Panc1 (cell line): ENCODE measurements around the gene HSPA12A. TPM values are rescaled to one million over a fixed set of nuclear protein-coding genes. Genes with fewer than 3 reads are reported as not detected.

Experiments
- ATAC-seq: fragments of 200-7000 bp; cut with Tn5 transposase; 2 replicates; pipeline ENCODE4 v1.9.1; 2020; ENCODE audit warnings: mild to moderate bottlenecking, moderate library complexity
- BruUV-seq: library from RNA; stranded (reverse); fragments of 400-500 nt; replicated peaks from 2 replicates; lab custom pipeline; 2021; lab: Mats Ljungman, UMichigan
- CTCF ChIA-PET: fragments of 300-600 bp; sonication (Branson Sonifier 250); formaldehyde crosslinking; loops from one replicate; lab custom pipeline; 2022; ENCODE audit warnings: antibody characterized with exemption; lab: Charles Lee
- POLR2A ChIA-PET: fragments of 300-600 bp; sonication (Branson Sonifier 250); formaldehyde crosslinking; loops from one replicate; lab custom pipeline; 2022; ENCODE audit warnings: antibody characterized with exemption; lab: Charles Lee
- DNase-seq: peaks from one replicate; pipeline ENCODE4 v3.0.0-alpha.2; 2010; ENCODE audit warnings: low read depth, low spot score
- H3K27ac ChIP-seq: 2 replicates; pipeline ENCODE4 v1.5.1; 2011; ENCODE audit warnings: mild to moderate bottlenecking, low read length, inconsistent platforms
- H3K27me3 ChIP-seq: fragments of 200-500 bp; sonication (Bioruptor generic); 2 replicates; pipeline ENCODE4 v1.6.0; 2014; ENCODE audit warnings: low read length, inconsistent platforms; ENCODE audit not compliant: control insufficient read depth, insufficient read depth
- H3K36me3 ChIP-seq: fragments of 200-500 bp; sonication (Bioruptor generic); 2 replicates; pipeline ENCODE4 v1.5.1; 2014; ENCODE audit warnings: inconsistent platforms, mild to moderate bottlenecking, low read length, moderate library complexity; ENCODE audit not compliant: control insufficient read depth, insufficient read depth
- H3K4me1 ChIP-seq: 2 replicates; pipeline ENCODE4 v1.5.1; 2011; ENCODE audit warnings: inconsistent platforms, mild to moderate bottlenecking, low read length, moderate library complexity; ENCODE audit not compliant: control insufficient read depth, insufficient read depth
- H3K4me3 ChIP-seq, 2 experiments: 2 replicates each; pipeline ENCODE4 v1.5.1; 2011 to 2012; ENCODE audit warnings: low read depth in 2 of 2, low read length in 2 of 2, mild to moderate bottlenecking in 2 of 2, inconsistent platforms in 1 of 2, moderate library complexity in 1 of 2
- H3K9me3 ChIP-seq: fragments of 200-500 bp; sonication (Bioruptor generic); 2 replicates; pipeline ENCODE4 v1.5.1; 2014; ENCODE audit warnings: low read depth, mild to moderate bottlenecking, inconsistent platforms, low read length, moderate library complexity; ENCODE audit not compliant: control insufficient read depth, insufficient read depth
- POLR2AphosphoS5 ChIP-seq: IDR thresholded peaks from 2 replicates; pipeline ENCODE4 v1.6.1; 2012; ENCODE audit warnings: mild to moderate bottlenecking, low read depth, low read length, moderate library complexity
- SIN3A ChIP-seq: IDR thresholded peaks from 2 replicates; pipeline ENCODE4 v1.6.1; 2012; ENCODE audit warnings: low read depth, mild to moderate bottlenecking, low read length, moderate library complexity, borderline replicate concordance; ENCODE audit not compliant: insufficient read depth
- TCF7L2 ChIP-seq: IDR thresholded peaks from 2 replicates; pipeline ENCODE4 v1.6.1; 2011; ENCODE audit warnings: mild to moderate bottlenecking, low read depth, low read length, inconsistent platforms
- in situ Hi-C: cut with HindIII; loops from 2 replicates; pipeline ENCODE4 v1.10.0; 2016; ENCODE audit warnings: low sequenced_read_pairs, low pct_unique_long_range_greater_than_20kb
- intact Hi-C: fragments of 100-400 bp; cut with micrococcal nuclease; formaldehyde crosslinking; loops from one replicate; pipeline ENCODE4 v1.10.0; 2022; ENCODE audit not compliant: unreplicated experiment
- total RNA-seq: library from RNA; stranded (reverse); gene quantifications from one replicate; pipeline ENCODE4 v1.2.1, GENCODE V29; 2021; ENCODE audit not compliant: unreplicated experiment
- TF ChIP-seq, protein P1 (sequence below): fragments of 450-650 bp; IDR thresholded peaks from 2 replicates; pipeline ENCODE4 v1.5.1; 2017; ENCODE audit warnings: mild to moderate bottlenecking
- TF ChIP-seq, protein P2 (sequence below), 2 experiments: IDR thresholded peaks; 2 replicates each; pipeline ENCODE4 v1.6.1; 2011 to 2012; ENCODE audit warnings: low read depth in 2 of 2, control low read depth in 1 of 2, low read length in 1 of 2, mild to moderate bottlenecking in 1 of 2, moderate library complexity in 1 of 2; ENCODE audit not compliant: insufficient read depth in 1 of 2

Gene HSPA12A
- total RNA-seq, 1 experiment from 2014 or later: 7.7 TPM

DNA sequence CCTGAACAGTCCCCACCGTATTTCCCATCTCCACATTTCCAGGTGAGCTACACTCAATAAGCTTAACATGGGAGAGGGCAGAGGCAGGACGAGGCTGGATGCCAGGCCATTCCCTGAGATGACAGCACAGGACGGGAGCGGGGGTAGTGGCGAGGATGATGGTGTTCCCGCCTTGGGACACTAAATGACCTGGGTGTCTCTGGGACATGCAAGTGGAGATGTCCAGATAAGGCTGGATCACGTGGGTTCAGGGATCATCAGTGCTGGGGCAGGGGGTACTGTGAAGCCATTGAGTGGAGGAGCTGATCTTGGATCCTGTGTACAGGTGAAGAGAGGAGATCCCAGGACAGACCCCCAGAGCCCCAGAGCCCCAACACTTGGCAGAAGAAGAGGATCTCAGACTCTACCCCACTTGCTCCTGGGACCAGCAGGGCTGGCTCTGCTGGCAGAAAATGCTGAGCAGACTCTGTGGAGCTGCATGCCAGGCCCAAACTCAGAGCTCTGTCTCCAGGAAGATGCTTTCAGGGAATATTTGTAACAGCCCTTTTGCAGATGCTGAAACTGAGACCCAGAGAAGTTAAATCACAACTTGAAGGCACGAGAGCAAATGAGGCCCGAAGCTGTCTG lies 29.7 kb upstream of the HSPA12A start:
- intact Hi-C loops (no loop called here), in situ Hi-C loops (loop anchor here (10.0 kb wide), 1 partner anchor 87 kb away; no protein-coding TSS in a partner anchor)
- H3K9me3 ChIP-seq: no peaks in the 10 kb centered on the region
- no peak for TF ChIP-seq POLR2AphosphoS5
- TF ChIP-seq, protein P1, sequence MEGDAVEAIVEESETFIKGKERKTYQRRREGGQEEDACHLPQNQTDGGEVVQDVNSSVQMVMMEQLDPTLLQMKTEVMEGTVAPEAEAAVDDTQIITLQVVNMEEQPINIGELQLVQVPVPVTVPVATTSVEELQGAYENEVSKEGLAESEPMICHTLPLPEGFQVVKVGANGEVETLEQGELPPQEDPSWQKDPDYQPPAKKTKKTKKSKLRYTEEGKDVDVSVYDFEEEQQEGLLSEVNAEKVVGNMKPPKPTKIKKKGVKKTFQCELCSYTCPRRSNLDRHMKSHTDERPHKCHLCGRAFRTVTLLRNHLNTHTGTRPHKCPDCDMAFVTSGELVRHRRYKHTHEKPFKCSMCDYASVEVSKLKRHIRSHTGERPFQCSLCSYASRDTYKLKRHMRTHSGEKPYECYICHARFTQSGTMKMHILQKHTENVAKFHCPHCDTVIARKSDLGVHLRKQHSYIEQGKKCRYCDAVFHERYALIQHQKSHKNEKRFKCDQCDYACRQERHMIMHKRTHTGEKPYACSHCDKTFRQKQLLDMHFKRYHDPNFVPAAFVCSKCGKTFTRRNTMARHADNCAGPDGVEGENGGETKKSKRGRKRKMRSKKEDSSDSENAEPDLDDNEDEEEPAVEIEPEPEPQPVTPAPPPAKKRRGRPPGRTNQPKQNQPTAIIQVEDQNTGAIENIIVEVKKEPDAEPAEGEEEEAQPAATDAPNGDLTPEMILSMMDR: no peak
- TF ChIP-seq SIN3A: no peak
- no peak for TF ChIP-seq TCF7L2
- TF ChIP-seq, protein P2, sequence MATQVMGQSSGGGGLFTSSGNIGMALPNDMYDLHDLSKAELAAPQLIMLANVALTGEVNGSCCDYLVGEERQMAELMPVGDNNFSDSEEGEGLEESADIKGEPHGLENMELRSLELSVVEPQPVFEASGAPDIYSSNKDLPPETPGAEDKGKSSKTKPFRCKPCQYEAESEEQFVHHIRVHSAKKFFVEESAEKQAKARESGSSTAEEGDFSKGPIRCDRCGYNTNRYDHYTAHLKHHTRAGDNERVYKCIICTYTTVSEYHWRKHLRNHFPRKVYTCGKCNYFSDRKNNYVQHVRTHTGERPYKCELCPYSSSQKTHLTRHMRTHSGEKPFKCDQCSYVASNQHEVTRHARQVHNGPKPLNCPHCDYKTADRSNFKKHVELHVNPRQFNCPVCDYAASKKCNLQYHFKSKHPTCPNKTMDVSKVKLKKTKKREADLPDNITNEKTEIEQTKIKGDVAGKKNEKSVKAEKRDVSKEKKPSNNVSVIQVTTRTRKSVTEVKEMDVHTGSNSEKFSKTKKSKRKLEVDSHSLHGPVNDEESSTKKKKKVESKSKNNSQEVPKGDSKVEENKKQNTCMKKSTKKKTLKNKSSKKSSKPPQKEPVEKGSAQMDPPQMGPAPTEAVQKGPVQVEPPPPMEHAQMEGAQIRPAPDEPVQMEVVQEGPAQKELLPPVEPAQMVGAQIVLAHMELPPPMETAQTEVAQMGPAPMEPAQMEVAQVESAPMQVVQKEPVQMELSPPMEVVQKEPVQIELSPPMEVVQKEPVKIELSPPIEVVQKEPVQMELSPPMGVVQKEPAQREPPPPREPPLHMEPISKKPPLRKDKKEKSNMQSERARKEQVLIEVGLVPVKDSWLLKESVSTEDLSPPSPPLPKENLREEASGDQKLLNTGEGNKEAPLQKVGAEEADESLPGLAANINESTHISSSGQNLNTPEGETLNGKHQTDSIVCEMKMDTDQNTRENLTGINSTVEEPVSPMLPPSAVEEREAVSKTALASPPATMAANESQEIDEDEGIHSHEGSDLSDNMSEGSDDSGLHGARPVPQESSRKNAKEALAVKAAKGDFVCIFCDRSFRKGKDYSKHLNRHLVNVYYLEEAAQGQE (IDR thresholded peaks at IDR 0.05; ENCODE audit: insufficient read depth in 1 of 2, low read depth in 2 of 2, low read length in 1 of 2): no peak
- H3K4me3 ChIP-seq: no peak overlapping the region
- H3K27ac ChIP-seq: no peak overlapping the region
- ChIA-PET CTCF (no interaction called here), POLR2A (interaction anchor here (0.6 kb wide), 1 partner anchor 56 kb away, joined by 4 read pairs; no protein-coding TSS in a partner anchor)
- H3K4me1 ChIP-seq: no peaks in the 10 kb centered on the region
- DNase-seq (no peak), ATAC-seq (no peak)
- H3K27me3 ChIP-seq: no peaks in the 10 kb centered on the region
- no TSS peak for BruUV-seq
- H3K36me3 ChIP-seq: no peaks in the 10 kb centered on the region

DNA sequence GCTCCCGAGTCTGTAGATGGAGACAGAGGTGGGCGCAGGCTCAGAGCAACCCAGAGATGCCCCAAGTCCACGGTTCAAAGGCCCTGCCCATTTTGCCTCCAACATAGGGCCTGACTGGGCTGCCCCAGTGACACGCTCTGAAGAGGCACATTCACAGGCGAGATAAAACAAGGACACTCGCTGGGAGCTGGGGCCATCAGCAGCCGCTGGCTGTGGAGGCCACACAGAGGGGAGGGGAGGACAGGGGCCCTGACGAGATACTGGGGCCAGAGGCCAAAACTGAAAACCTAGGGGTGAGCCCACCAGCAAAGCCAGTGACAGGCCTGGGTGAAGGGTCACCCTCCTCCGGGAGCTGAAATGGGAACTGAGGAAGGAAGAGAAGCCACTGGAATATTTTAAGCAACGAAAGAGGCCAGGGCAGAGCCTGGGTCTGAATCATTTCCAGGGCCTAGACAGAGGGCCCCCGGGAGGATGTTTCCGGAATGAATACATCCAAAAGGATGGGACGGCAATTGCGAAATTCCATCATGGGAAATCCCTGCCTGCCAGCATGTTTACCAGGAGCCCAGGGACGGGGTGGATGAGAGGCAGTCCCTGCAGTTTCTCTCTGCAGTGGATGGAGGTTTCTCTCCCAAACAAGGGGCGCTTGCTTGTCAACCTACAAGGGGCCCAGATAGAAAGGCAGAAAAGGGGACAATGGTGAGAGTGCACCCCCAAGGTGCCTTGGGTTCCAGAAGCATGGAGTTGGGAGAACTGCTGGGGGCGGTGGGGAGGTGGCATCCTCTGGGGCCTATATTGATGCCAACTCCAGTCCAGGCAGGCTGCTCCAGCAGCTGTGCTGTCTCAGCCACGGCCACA lies 29.0 kb upstream of the HSPA12A start:
- no TSS peak for BruUV-seq
- intact Hi-C loops (no loop called here), in situ Hi-C loops (loop anchor here (10.0 kb wide), 1 partner anchor 87 kb away; no protein-coding TSS in a partner anchor)
- ChIA-PET CTCF (interaction anchor here (0.6 kb wide), 1 partner anchor 51 kb away, joined by 6 read pairs; no protein-coding TSS in a partner anchor), POLR2A (interaction anchor here (0.6 kb wide), 1 partner anchor 55 kb away, joined by 4 read pairs; no protein-coding TSS in a partner anchor)
- DNase-seq (no peak), ATAC-seq (no peak)
- no peak for TF ChIP-seq TCF7L2
- TF ChIP-seq POLR2AphosphoS5: no peak
- TF ChIP-seq SIN3A: no peak
- TF ChIP-seq, protein P2 (IDR thresholded peaks at IDR 0.05; ENCODE audit: insufficient read depth in 1 of 2, low read depth in 2 of 2, low read length in 1 of 2): no peak
- TF ChIP-seq, protein P1: no peak
- Histone ChIP-seq H3K27me3 (no peaks in the 10 kb centered on the region), H3K4me1 (no peaks in the 10 kb centered on the region), H3K27ac (no peak overlapping the region), H3K4me3 (no peak overlapping the region), H3K36me3 (no peaks in the 10 kb centered on the region), H3K9me3 (no peaks in the 10 kb centered on the region)
